GM21723 (cell line): ENCODE data around the gene INO80B.
A peak's percentile ranks its signal among the peaks of the same experiment; 100 is the strongest.
"Not testable (repeated sequence)": the region's sequence is repeated elsewhere in the genome, so short reads cannot be mapped to it uniquely, and the experiment has no call there.

Experiments used
- ATAC-seq: cut with Tn5 transposase; IDR thresholded peaks from one replicate; pipeline ENCODE4 v1.9.1; 2021; ENCODE audit warnings: mild to moderate bottlenecking, moderate library complexity; ENCODE audit not compliant: unreplicated experiment

INO80B gene

GRCh38 chr2:74424995-74425406 lies 29.9 kb upstream of the INO80B start:
- no peak for ATAC-seq

- ATAC-seq: no peak
Measured at GRCh38 chr2:74425523-74425922, 29.4 kb upstream of the INO80B start.

GRCh38 chr2:74426181-74426758 lies 28.6 kb upstream of the INO80B start:
- no peak for ATAC-seq

GRCh38 chr2:74427551-74427950 lies 27.3 kb upstream of the INO80B start:
- ATAC-seq: no peak

- no peak for ATAC-seq
Measured at GRCh38 chr2:74428675-74429074, 26.2 kb upstream of the INO80B start.

GRCh38 chr2:74429487-74430451 lies 25.1 kb upstream of the INO80B start:
- no peak for ATAC-seq

GRCh38 chr2:74430502-74430901 lies 24.4 kb upstream of the INO80B start:
- ATAC-seq: no peak

- ATAC-seq: no peak
Measured at GRCh38 chr2:74436111-74436805, 18.6 kb upstream of the INO80B start.

GRCh38 chr2:74436848-74437695 lies 17.8 kb upstream of the INO80B start:
- ATAC-seq: no peak

GRCh38 chr2:74438248-74438647 lies 16.6 kb upstream of the INO80B start:
- ATAC-seq: no peak

- ATAC-seq: no peak
Measured at GRCh38 chr2:74439373-74439772, 15.5 kb upstream of the INO80B start.

- no peak for ATAC-seq
Measured at GRCh38 chr2:74439803-74440377, 15.0 kb upstream of the INO80B start.

- ATAC-seq: peak; percentile 92
Measured at GRCh38 chr2:74440378-74441169, 14.3 kb upstream of the INO80B start.

- no peak for ATAC-seq
Measured at GRCh38 chr2:74441170-74441689, 13.7 kb upstream of the INO80B start.

- ATAC-seq: peak; percentile 33
Measured at GRCh38 chr2:74441690-74442482, 13.0 kb upstream of the INO80B start, which contains the start of gene RTKN. TSS of gene RTKN (minus strand) at chr2:74441937. CDS start at chr2:74441816, 121 bp downstream.

GRCh38 chr2:74442483-74443297 lies 12.2 kb upstream of the INO80B start:
- not testable (repeated sequence) for ATAC-seq

- no peak for ATAC-seq
Measured at GRCh38 chr2:74444498-74445318, 10.2 kb upstream of the INO80B start.
